LNCaP clone FGC (cell line): ENCODE measurements around the gene PPME1.

Experiments
- DNase-seq: peaks from one replicate; pipeline ENCODE4 v3.0.0-alpha.2; 2011; ENCODE audit warnings: low read depth
- H3K4me3 ChIP-seq: 2 replicates; pipeline ENCODE4 v1.5.1; 2011; ENCODE audit warnings: mild to moderate bottlenecking, low read depth, low read length, control low read depth
- TF ChIP-seq, protein P1 (sequence below): IDR thresholded peaks from 2 replicates; pipeline ENCODE4 v1.5.1; 2012; ENCODE audit warnings: mild to moderate bottlenecking; ENCODE audit not compliant: control insufficient read depth, insufficient read depth; ENCODE audit errors: extremely low read depth

The PPME1 gene

DNA sequence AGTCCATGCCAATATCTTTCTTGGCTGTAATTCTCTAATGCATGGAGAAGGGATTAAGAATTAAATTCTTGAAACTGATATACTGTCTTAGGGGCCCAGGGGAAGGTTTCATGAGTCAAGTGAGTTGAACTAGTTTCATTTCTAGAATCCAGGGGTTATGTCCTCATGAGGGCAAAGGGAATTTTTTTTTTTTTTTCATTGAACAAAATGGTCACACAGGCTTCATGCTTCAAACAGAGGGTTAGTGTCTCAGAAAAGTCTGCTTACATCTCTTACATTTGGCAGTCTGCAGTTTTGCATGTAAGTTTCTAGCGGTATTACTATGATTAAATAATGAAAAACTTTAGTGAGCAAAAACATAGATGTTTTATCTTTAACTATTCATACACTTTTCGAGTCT, 32.9 kb downstream of the PPME1 start:
- H3K4me3 ChIP-seq = no peak overlapping the region
- no peak for DNase-seq
- TF ChIP-seq, protein P1, sequence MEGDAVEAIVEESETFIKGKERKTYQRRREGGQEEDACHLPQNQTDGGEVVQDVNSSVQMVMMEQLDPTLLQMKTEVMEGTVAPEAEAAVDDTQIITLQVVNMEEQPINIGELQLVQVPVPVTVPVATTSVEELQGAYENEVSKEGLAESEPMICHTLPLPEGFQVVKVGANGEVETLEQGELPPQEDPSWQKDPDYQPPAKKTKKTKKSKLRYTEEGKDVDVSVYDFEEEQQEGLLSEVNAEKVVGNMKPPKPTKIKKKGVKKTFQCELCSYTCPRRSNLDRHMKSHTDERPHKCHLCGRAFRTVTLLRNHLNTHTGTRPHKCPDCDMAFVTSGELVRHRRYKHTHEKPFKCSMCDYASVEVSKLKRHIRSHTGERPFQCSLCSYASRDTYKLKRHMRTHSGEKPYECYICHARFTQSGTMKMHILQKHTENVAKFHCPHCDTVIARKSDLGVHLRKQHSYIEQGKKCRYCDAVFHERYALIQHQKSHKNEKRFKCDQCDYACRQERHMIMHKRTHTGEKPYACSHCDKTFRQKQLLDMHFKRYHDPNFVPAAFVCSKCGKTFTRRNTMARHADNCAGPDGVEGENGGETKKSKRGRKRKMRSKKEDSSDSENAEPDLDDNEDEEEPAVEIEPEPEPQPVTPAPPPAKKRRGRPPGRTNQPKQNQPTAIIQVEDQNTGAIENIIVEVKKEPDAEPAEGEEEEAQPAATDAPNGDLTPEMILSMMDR = no peak

- TF ChIP-seq, protein P1 = no peak
- no peak for DNase-seq
- H3K4me3 ChIP-seq = no peak overlapping the region
Measured at GRCh38 chr11:74204701-74205100, 33.6 kb downstream of the PPME1 start.

GRCh38 chr11:74205181-74205580, 34.1 kb downstream of the PPME1 start:
- no peak overlapping the region for H3K4me3 ChIP-seq
- no peak for DNase-seq
- TF ChIP-seq, protein P1 = no peak

DNA sequence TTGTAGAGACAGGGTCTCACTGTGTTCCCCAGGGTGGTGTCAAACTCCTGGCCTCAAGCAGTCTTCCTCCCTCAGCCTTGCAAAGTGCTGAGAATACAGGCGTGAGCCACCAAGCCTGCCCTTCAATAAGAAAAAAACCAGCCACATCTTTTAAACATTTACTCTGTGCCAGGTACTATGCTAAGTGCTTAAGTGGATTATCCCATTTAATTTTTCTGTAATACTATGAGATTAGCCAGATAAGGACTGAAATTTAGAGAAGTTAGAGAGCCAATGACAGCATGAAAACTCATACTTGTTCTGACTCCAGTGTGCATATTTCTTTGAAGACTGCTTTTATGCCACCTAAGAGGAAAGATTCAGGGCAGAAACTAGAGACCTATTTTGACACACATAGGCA, 35.7 kb downstream of the PPME1 start:
- TF ChIP-seq, protein P1 = no peak
- no peak overlapping the region for H3K4me3 ChIP-seq
- no peak for DNase-seq

GRCh38 chr11:74208507-74208906, 37.4 kb downstream of the PPME1 start:
- DNase-seq = no peak
- TF ChIP-seq, protein P1 = no peak
- no peak overlapping the region for H3K4me3 ChIP-seq

DNA sequence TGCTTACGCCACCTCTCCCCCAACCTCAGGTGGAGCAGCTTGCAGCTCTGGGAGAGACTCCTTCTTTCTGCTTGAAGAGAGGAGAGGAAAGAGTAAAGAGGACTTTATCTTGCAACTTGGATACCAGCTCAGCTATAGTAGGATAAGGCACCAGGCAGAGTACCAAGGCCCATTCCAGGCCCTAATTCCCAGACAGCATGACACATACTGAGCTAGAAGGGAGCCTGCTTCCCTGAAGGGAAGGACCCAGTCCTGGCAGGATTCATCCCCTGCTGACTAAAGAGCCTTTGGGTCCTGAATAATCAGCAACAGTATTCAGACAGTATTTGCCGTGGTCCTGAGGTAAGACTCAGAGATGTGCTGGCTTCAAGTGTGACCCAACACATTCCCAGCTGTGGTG, 41.4 kb downstream of the PPME1 start:
- no peak for DNase-seq
- TF ChIP-seq, protein P1 = no peak
- H3K4me3 ChIP-seq = no peak overlapping the region

- TF ChIP-seq, protein P1 = no peak
- no peak for DNase-seq
- H3K4me3 ChIP-seq = no peak overlapping the region
Measured at GRCh38 chr11:74220376-74220775, 49.3 kb downstream of the PPME1 start.
